HepG2 (cell line): ENCODE data around the gene CIART. TPM values are rescaled to one million over a fixed set of nuclear protein-coding genes. Genes with fewer than 3 reads are reported as not detected.
A peak's percentile ranks its signal among the peaks of the same experiment; 100 is the strongest.

ENCODE experiments used
- DRAP1 ChIP-seq: IDR thresholded peaks from 2 replicates; pipeline ENCODE4 v1.6.1; 2016; ENCODE audit warnings: missing genetic modification reagents, missing compliant biosample characterization
- E2F1 ChIP-seq: sonication (generic); formaldehyde crosslinking; IDR thresholded peaks from 2 replicates; pipeline ENCODE4 v1.5.0; 2020; ENCODE audit warnings: missing genetic modification reagents
- IKZF5 ChIP-seq: IDR thresholded peaks from 2 replicates; pipeline ENCODE4 v1.6.1; 2018; ENCODE audit warnings: missing genetic modification reagents, mild to moderate bottlenecking, missing compliant biosample characterization
- IRF9 ChIP-seq: sonication (generic); formaldehyde crosslinking; IDR thresholded peaks from 2 replicates; pipeline ENCODE4 v1.8.0; 2022; ENCODE audit warnings: missing genetic modification reagents, mild to moderate bottlenecking, borderline replicate concordance
- LRRFIP1 ChIP-seq: sonication (generic); formaldehyde crosslinking; conservative IDR thresholded peaks from 2 replicates; pipeline ENCODE4 v1.4.0; 2020; ENCODE audit warnings: missing genetic modification reagents
- MLXIP ChIP-seq: sonication (generic); formaldehyde crosslinking; IDR thresholded peaks from 2 replicates; pipeline ENCODE4 v1.9.0; 2021; ENCODE audit warnings: missing genetic modification reagents, borderline replicate concordance
- RXRA ChIP-seq: sonication (generic); formaldehyde crosslinking; IDR thresholded peaks from 2 replicates; pipeline ENCODE4 v1.5.1; 2020; ENCODE audit warnings: missing genetic modification reagents
- SMARCC2 ChIP-seq: fragments of 450-650 bp; IDR thresholded peaks from 2 replicates; pipeline ENCODE4 v1.6.1; 2017; ENCODE audit warnings: antibody characterized with exemption, mild to moderate bottlenecking
- TBL1XR1 ChIP-seq: fragments of 150-350 bp; IDR thresholded peaks from 2 replicates; pipeline ENCODE4 v1.6.1; 2014; ENCODE audit warnings: borderline replicate concordance, low read length; ENCODE audit not compliant: partially characterized antibody
- ZBTB2 ChIP-seq: sonication (generic); formaldehyde crosslinking; IDR thresholded peaks from 2 replicates; pipeline ENCODE4 v1.8.0; 2022; ENCODE audit warnings: low read depth, missing genetic modification reagents
- ZNF124 ChIP-seq: sonication (generic); formaldehyde crosslinking; IDR thresholded peaks from 2 replicates; pipeline ENCODE4 v1.4.0; 2020; ENCODE audit warnings: missing genetic modification reagents
- ZNF276 ChIP-seq: sonication (generic); formaldehyde crosslinking; IDR thresholded peaks from 2 replicates; pipeline ENCODE4 v1.4.0; 2020; ENCODE audit warnings: mild to moderate bottlenecking, low read depth, missing genetic modification reagents
- ZNF720 ChIP-seq: sonication (generic); formaldehyde crosslinking; IDR thresholded peaks from 2 replicates; pipeline ENCODE4 v1.4.0; 2020; ENCODE audit warnings: missing genetic modification reagents
- polyA plus RNA-seq, 8 experiments: library from polyadenylated mRNA; depleted of rRNA in 3 of 8; stranded (reverse) in 7 of 8; unstranded in 1 of 8; fragments of >200 nt; fragmentation: Illumina TruSeq in 4 of 8; extraction: Trizol in 4 of 8; gene quantifications; 2 replicates each; pipeline versions ENCODE4 v1.2.1 to v1.2.3, GENCODE V29; 2011 to 2016; ENCODE audit warnings: low read depth in 4 of 8, missing spikeins in 1 of 8, mixed read lengths in 1 of 8; ENCODE audit not compliant: insufficient read depth in 1 of 8
- total RNA-seq, 5 experiments: library from RNA; depleted of rRNA; stranded (reverse); fragments of >200 nt; fragmentation: Illumina TruSeq; extraction: Trizol; gene quantifications; 2 replicates each; pipeline ENCODE4 v1.2.3, GENCODE V29; 2016; ENCODE audit warnings: low read depth in 1 of 5

CIART gene
- total and polyA plus RNA-seq, 2 of the 13 experiments (the other 11 are each of a cell fraction or from before 2014, with no cell fraction given) = 0.58 TPM; not detected in 1

GRCh38 chr1:150259758-150260669 is 22.3 kb upstream of the CIART start (continued):
- TF ChIP-seq ZNF276 (CRISPR knock-in tag) = peak; percentile 44; the same call in 1 of the 2 replicates
- TF ChIP-seq ZNF720 (CRISPR knock-in tag) = no peak
- no peak for TF ChIP-seq LRRFIP1
- peak; percentile 39; the same call in 1 of the 2 replicates for TF ChIP-seq DRAP1 (CRISPR knock-in tag)
- no peak for TF ChIP-seq MLXIP
- no peak for TF ChIP-seq SMARCC2
- no peak for TF ChIP-seq ZNF124 (CRISPR knock-in tag)
- TF ChIP-seq TBL1XR1 = no peak
- no peak for TF ChIP-seq RXRA (CRISPR knock-in tag)
- no peak for TF ChIP-seq ZBTB2
- no peak for TF ChIP-seq IKZF5 (CRISPR knock-in tag)
- TF ChIP-seq IRF9 (CRISPR knock-in tag) = no peak
- no peak for TF ChIP-seq E2F1 (CRISPR knock-in tag)
